HT1080 (cell line): ENCODE data around the gene RECK. TPM values are rescaled to one million over a fixed set of nuclear protein-coding genes. Genes with fewer than 3 reads are reported as not detected.

Experiments used
- DNase-seq: peaks from one replicate; pipeline ENCODE4 v3.0.0-alpha.2; 2015; ENCODE audit warnings: low read depth
- total RNA-seq: library from RNA; depleted of rRNA; stranded (reverse); fragments of >200 nt; shearing (Covaris generic); gene quantifications from 2 replicates; pipeline ENCODE4 v1.2.3, GENCODE V29; 2014

Gene RECK
- total RNA-seq, 1 experiment from 2014 or later = 7.5 TPM

DNA sequence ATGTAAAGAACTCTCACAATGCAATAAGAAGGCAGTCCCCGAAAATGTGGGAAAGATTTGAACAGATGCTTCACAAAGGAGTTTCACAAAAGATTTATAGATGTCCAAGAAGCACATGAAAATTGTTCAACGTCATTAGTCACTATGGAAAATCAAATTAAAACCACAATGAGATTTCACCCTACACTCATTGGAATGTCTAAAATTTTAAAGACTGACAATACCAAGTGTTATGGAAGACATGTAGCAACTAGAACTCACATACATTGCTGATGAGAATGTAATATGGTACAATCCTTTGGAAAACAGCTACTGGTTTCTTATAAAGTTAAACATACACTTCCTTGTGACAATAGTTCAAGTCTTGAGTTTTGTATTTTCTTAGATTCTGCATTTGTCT, 11.0 kb upstream of the RECK start:
- DNase-seq = no peak

DNA sequence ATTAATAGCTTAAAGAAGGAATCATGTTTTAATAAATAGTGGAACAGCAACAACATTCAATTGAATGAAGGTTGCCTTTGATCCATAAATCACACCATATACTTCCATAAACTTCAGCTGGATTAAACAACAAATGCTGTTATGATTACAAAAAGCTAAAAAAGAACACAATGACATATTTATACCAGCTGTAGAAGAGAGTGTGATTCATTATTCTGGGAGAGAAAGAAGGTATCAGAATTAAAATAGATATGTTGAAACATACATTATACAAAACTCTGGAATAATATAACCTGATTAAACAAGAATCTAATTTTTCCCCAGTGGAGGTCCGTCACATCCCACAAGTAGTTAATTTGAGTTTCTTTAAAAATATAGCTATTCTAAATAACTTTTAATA, 7.5 kb upstream of the RECK start:
- DNase-seq = no peak

DNA sequence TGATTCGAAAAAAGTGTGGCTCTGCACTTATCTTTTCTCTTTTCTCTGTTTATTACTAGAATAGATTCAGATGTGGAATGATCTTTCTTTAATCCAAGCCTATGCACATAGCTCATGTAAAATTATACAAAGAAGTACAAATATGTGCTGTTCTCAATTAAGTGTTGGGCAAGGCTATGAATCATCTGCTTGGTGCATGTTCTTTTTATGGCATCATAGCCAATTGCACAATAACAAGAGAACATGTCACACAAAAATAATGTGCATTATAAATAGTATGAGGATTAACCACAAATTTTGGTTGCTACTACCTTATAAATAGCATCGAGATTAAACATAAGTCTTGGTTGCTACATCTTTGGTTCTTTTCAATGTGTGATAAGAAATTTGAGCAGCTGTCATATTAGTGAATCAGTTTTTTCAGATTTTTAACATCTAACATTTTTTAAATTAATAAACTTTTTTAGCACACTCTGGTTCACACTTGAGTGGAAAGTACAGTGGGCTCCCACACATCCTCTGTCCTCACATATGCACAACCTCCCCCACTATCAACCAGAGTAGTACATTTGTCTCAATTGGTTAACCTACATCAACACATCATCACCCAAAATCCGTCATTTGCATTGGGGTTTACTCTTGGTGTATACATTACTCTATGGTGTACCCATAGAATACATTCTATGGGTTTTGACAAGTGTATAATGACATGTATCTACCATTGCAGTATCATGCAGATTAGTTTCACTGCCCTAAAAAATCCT, 6.8 kb upstream of the RECK start:
- peak; percentile 73 for DNase-seq

DNA sequence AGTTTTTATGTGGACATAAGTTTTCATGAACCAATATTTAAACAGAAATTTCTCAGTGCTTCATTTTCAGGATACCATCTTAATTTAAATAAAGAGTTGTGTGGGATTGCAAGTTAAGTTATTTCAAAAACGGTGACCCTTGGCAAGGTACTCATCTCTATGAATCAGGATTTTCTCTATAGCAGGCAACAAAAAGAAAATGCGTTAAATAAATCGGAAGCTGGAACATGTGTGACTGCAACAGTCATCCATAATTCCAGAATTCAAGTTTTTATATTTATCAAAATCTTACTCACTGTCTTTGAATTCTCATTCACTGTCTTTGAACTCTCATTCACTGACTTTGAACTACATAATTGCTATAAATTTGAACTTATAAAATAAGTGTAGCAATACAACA, 5.8 kb upstream of the RECK start:
- DNase-seq = no peak

DNA sequence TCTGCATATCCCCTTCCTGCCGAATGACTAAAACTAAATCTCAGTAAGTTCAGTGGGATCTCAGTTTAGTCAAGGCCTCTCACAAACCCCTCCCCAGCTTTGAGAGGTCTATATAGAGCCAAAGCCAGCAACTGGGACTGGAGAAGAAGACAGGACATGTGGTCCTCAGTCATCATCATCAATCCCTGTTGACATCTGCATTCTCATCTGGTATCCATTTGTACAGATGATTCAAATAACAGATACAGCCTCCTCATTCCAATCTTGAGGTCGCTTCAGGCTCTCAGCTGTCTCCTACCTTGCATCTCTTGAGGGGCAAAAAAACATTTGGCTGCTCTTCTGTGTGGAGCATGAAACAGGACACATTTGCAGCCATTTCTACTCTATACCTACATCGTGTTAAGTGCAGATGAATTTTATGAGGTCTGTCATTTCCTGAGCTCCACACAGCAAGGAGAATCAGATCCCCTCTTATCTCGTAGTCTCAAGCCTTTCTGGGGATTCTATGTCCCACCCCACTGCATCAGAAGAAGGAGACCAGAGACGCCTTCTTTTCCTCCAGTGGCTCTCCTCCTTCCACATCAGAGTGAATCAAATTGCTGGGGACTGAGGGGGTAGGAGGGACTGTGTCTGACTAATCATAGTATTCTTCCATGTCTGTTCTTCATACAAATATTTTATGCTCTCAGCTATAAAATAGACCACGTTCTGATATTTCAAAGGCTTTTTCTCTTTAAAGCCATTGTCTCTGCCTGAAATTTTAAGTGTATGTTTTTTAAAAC, 4.7 kb upstream of the RECK start:
- DNase-seq = no peak

DNA sequence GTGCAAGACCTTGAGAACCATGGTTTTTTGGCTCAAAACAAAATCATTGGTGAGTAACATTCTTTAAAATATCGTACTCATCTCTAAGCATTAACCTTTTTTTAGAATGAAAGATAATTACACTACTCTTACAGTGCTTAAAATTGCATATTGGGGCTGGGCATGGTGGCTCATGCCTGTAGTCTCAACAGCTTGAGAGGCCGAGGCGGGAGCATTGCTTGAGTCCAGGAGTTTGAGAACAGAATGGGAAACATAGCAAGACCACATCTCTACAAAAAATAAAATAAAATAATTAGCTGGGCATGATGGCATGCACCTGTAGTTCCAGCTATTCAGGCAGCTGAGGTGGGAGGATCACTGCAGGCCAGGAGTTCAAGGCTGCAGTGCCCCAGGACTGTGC, 2.9 kb upstream of the RECK start:
- DNase-seq = no peak

DNA sequence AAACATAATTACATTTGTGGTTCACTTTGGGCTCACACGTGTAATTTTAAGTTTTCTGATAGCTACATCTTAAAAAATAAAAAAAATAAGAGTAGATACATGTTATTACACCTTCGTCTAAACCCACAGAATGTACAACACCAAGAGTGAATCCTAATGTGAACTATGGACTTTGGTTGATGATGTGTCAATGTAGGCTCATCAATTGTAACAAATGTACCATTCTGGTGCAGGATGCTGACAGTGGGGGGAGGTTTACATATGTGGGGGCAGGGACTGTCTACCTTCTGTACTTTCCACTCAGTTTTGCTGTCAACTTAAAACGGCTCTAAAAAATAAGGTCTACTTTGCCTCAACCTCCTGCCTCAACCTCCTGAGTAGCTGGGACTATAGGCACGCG, 2.5 kb upstream of the RECK start:
- DNase-seq = no peak

DNA sequence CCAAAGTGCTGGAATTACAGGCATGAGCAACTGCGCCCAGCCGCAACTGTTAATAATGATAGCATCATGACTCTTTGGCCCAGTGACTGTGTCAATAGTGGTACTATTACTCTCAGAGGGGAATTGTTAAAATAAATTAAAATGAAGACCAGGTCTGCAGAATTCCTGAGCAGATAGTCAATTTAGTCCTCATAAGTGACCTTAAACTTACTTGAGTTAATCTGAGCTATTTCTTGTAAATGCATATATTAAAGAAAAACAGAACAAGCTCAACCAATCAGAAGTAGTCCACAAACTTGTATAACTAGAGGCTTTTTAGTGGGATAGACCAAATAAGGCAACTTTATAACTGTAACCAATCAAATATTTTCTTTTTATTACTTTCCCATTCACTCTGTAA, 1.7 kb upstream of the RECK start:
- no peak for DNase-seq

DNA sequence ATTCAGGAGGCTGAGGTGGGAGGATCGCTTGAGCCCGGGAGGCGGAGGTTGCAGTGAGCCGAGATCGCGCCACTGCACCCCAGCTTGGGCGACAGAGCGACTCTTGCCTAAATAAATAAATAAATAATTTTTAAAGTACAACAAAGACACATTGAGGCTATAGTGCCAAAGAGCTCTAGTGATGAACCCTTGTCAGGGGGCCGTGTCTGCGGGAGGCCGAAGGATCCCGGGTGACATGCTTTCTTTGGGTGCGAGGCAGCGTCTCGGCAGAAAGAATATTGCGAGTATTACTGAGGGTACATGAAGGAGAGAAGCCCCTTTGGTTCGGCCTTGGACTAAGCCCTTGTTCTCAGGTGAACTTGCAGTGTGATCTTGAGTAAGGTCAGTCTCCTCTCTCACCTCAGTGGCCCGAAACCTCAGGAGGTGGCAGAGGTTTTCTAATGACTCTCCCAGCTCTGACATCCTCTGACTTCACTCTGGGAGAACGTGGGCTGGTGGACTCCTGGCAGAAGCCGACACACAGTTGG, 397 bp upstream of the RECK start:
- DNase-seq = no peak

DNA sequence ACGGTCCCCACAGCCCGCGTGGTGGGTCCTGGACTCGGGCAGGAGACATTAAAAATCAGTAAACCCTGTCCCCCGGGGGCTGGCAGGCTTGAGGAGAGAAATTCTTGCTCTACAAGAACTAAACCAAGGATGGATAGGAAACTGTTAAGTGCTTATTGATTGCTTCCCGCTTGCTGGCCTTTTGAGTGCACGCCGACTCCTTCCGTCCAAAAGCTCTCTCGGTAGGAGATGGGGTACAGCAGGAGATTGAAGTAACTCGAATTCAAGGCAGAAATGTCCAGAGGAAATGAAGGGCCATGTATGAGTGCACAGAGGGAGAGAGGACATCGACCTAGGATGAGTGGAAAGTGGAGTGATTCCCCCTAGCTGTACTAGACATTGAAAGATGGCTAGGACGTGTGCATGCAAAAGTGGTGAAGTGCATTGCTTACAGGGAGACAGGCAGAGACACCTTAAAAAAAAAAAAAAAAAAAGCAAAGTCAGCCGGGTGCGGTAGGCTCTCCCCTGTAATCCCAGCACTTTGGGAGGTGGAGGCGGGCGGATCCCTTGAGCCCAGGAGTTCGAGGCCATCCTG, 923 bp downstream of the RECK start:
- peak; percentile 33 for DNase-seq

DNA sequence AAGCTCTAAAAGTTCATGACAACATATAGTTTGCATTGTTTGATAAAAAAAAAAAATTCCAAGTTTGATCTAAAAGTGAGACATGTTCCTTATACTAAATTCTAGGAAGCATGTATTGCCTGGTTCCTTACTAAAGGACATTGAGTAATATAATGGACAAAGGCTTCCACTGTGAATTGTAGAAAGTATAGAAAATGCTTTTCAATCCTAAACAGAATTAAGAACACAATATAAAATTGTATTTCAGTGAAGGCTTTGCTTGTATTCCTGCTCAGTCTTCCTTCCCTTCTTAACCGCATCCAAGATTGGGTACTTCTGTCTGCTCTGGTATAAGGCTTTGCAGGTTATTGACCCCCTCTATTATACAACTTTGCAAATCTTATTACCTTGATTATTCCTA, 2.4 kb downstream of the RECK start:
- DNase-seq = no peak

DNA sequence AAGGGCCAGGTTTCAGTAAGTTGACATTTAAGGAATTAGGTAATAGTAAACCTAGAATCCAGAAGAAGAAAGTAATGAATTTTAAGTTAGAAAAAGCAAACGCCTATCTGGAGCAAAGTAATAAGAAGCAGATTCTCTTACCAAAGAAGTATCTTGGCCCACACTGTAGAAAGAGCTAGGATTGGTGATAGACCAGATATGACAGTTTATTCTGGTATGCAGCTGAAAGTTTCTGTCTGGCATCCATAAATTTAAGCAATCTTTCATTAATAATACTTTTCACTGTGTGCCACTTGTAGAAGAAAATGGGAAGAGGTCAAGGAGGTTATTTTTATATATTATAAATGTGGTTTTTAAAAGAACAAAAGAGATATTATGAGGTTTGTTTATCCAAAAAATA, 3.0 kb downstream of the RECK start:
- no peak for DNase-seq

DNA sequence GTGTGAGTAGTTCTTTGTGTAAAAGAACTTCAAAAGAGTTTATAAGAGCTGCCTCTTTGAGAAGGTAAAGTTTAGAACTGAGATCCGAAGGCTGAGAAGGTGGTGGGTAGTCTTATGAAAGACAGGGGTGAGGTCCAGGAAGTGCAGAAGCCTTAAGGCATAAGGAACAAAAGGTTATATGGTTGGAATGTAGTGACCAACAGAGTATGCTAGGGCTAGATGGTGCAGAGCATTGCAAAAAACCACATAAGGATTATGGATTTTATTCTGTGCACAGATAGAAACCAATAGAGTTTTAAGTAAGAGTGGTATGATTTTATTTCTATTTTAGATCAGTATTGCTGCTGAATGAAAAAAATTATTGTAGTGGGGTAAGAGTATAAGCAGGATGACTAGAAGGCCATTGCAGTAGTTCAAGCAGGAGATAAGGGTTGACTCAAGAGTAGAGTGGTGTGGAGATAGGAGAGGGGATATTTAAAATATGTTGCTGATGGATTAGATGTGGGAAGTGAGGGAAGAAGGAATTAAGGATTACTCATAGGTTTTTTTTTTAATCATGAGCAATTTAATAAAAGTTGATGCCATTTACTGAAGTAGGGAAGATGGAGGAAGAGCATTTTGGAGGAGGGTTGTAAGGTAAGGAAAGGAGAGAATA, 3.7 kb downstream of the RECK start:
- no peak for DNase-seq

DNA sequence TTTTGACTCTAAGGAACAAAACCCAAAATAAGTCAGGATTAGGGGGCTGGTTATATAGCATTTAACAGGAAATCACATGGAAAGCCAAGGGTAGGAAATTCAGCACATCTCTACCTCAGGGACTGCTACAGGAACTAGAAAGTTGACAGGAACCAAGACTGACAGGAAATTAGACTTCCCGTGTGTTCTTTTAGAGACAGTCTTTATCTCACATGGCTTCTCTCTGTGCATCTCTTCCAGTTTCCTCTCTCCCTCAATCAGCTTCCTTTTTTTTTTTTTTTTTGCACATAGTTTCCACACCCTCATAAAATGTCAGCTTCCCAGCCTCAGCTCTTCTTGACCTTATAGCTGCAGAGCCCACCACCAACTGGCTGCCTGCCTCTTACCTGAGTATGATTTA, 4.8 kb downstream of the RECK start:
- DNase-seq = no peak

DNA sequence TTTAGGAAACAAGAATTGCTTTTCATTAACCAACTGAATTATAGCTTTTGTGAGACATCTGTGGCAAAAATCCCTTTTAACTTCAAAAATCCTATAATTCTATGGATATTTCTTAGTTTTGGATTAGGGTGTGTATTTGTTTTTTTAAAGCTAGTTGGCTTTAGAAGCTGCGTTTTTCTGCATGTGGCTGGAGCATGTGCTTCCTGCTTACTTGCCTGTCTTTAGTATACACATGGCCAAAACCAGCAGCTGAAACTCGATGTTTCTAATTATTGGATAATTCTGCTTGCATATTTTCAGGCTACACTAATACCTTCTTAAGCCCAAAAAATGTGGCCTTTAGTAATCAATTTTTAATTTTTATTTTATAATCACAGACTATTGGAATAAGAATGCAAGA, 8.9 kb downstream of the RECK start:
- DNase-seq = no peak

DNA sequence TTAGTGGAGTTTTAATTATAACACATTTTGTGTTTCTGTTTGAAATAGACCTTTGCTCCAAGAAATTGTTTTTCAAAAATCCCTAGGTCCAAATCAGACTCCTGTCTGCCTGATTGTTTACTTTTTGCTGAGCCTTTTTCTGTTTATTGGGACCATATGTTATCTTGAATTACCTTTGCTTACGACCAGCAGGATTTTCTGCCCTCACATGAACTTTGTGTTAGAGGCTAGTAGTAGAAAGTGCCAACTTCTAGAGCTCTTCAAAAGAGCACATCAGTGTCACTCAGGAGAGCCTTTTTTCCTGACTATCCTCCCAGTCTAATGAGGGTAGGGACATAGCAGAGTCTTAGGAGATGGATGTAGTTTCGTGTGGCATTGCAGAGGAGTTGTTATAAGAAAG, 10.2 kb downstream of the RECK start:
- no peak for DNase-seq

DNA sequence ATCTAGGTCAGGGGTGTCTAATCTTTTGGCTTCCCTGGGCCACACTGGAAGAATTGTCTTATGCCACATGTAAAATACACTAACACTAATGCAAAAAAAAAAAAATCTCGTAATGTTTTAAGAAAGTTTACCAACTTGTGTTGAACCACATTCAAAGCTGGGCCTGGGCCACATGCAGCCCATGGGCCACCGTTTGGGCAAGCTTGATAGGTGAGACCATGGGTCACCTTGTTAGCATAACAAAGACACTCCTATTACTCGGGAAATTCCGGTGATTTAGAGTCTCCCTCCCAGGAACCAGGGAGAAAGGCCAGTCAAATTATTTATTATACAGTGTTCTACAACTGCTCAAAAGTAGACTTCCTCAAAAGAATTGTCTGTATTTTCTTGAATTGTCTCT, 12.7 kb downstream of the RECK start:
- no peak for DNase-seq

DNA sequence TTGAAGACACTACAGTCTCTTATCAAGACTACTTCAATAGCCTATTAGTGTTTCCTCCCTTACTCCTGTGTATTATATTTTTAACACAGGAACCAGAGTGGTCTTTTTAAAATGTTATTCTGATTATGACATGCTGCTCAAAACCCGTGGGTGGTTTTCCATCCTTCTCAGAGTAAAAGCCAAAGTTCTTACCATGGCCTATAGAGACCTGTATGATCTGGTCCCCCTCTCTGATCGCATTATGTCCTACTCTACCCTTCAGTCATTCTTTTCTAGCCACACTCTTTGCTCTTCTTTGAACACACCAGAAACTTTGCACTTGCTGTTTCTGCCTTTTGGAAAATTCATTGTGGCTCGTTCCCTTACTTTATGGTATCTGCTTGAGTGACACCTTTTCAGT, 13.8 kb downstream of the RECK start:
- no peak for DNase-seq

DNA sequence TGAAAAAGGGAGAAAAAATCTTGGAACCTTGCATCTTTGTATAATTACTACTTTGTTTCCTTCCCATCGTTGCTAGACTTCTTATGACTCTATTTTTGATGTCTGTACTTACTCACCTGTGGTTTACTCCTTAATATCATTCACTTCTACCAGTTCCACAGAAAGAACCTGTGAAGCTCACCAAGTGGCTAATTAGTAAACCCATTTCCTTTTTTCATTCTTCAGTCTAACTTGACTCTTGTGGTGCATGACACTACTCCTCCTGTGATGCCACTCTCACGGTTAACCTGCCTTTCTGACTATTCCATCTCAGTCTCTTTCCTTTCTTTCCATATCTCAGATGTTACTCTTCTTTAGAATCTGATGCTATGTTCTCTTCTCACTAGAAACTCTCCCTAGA, 14.6 kb downstream of the RECK start:
- DNase-seq = no peak

DNA sequence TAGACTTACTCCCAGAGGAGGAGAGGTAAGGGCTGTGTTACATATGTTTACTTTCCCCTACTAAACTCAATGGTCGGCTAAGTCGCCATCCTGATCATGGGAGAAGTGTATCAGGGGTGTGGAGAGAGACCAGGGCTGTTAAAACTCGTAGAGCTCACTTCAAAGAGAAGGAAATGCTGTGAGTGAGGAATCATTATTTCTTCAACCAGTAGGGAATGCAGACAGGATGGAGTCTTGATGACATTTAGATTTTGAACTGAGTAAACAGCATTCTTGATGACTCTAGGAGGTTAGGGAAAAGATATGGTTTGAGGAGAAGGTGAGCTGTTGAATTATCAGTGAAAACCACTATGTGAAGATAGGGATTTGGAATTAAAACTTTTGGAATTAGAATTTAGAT, 17.3 kb downstream of the RECK start:
- DNase-seq = peak; percentile 8

DNA sequence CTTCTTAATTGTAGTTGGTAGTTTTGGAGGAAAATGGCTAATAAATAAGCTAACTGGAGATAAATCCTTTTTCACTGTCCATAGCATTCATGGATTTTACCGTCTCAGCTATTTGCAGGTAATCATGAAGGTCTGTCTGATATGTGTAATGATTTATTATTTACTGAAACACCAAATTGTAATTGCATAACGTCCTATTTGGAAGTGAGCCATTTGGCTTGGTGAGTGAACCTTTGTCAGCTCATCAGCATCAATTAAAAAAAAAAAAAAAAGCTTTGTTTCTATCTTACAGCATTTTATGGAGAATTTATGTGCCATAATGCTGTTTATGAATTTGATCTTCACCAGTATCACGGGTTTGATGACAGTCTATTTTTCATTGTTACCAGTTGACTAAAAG, 20.2 kb downstream of the RECK start:
- DNase-seq = no peak
